K562 (cell line): ENCODE results near the gene PLEKHA5. TPM values are rescaled to one million over a fixed set of nuclear protein-coding genes. Genes with fewer than 3 reads are reported as not detected.
A peak's percentile ranks its signal among the peaks of the same experiment; 100 is the strongest.

ENCODE experiments used
- ATAC-seq: fragments of 200-7000 bp; cut with Tn5 transposase; 3 replicates; pipeline ENCODE4 v1.9.1; 2020; ENCODE audit warnings: moderate library complexity
- BruUV-seq: library from RNA; stranded (reverse); fragments of 400-500 nt; replicated peaks from 2 replicates; lab custom pipeline; 2021; lab: Mats Ljungman, UMichigan
- CTCF ChIA-PET: fragments of 300-600 bp; formaldehyde crosslinking; extraction: SDS; loops from one replicate; lab custom pipeline; 2021; ENCODE audit warnings: low intra/inter-chr PET ratio; lab: Yijun Ruan, JAX
- POLR2A ChIA-PET: fragments of 300-600, 350-650 bp; sonication (Branson Sonifier 250); formaldehyde crosslinking; extraction: SDS; loops from one replicate; lab custom pipeline; 2021; ENCODE audit warnings: antibody characterized with exemption, inconsistent platforms; lab: Yijun Ruan, JAX
- DNase-seq, 4 experiments: peaks; one replicate each; pipeline versions ENCODE4 v3.0.0 to v3.0.0-alpha.2; 2011 to 2018; ENCODE audit warnings: low spot score in 3 of 4, mixed read lengths in 3 of 4; ENCODE audit errors: extremely low read depth in 1 of 4
- FAIRE-seq: peaks from 2 replicates; lab custom pipeline; 2011; peaks lifted over from hg19 to GRCh38; lab: Jason Lieb, UNC
- H2AFZ ChIP-seq: 2 replicates; pipeline ENCODE4 v1.6.0; 2011; ENCODE audit warnings: low read depth, low read length, control low read depth, inconsistent platforms
- H3K27ac ChIP-seq: fragments of 200-600 bp; 3 replicates; pipeline ENCODE4 v1.8.0; 2011; ENCODE audit warnings: low read depth, mild to moderate bottlenecking, control low read depth, inconsistent platforms, low read length, moderate library complexity, mixed read lengths; ENCODE audit errors: extremely low read depth
- H3K27me3 ChIP-seq, 2 experiments: fragments of 300-600 bp in 1 of 2; 2 replicates in 1 of 2; 3 replicates in 1 of 2; pipeline versions ENCODE4 v1.6.0 to v1.8.0; 2011; ENCODE audit warnings: inconsistent platforms in 2 of 2, low read length in 2 of 2, mild to moderate bottlenecking in 1 of 2, mixed read lengths in 1 of 2, moderate library complexity in 1 of 2; ENCODE audit not compliant: control insufficient read depth in 2 of 2, insufficient read depth in 2 of 2
- H3K36me3 ChIP-seq: fragments of 300-600 bp; 3 replicates; pipeline ENCODE4 v1.8.0; 2011; ENCODE audit warnings: mild to moderate bottlenecking, low read length, inconsistent platforms; ENCODE audit not compliant: control insufficient read depth, insufficient read depth
- H3K4me1 ChIP-seq, 2 experiments: fragments of 200-600 bp in 1 of 2; replicated peaks in 1 of 2; 2 replicates in 1 of 2; 3 replicates in 1 of 2; pipeline versions ENCODE4 v1.5.1 to v1.8.0; 2011; ENCODE audit warnings: inconsistent platforms in 2 of 2, low read length in 2 of 2, mild to moderate bottlenecking in 1 of 2, mixed read lengths in 1 of 2, moderate library complexity in 1 of 2; ENCODE audit not compliant: control insufficient read depth in 2 of 2, insufficient read depth in 2 of 2
- H3K4me2 ChIP-seq: 2 replicates; pipeline ENCODE4 v1.6.1; 2011; ENCODE audit warnings: low read length, control low read depth, inconsistent platforms, mixed read lengths; ENCODE audit not compliant: insufficient read depth
- H3K4me3 ChIP-seq: fragments of 200-600 bp; sonication (generic), shearing (Covaris generic); 2 replicates; pipeline ENCODE4 v1.5.1; 2016; ENCODE audit warnings: control low read depth, inconsistent platforms
- H3K79me2 ChIP-seq: fragments of 200-600 bp; 3 replicates; pipeline ENCODE4 v1.8.0; 2011; ENCODE audit warnings: low read length, inconsistent platforms; ENCODE audit not compliant: control insufficient read depth, insufficient read depth
- H3K9ac ChIP-seq, 2 experiments: 2 replicates each; pipeline versions ENCODE4 v1.6.0 to v1.6.1; 2011; ENCODE audit warnings: low read depth in 2 of 2, low read length in 2 of 2, control low read depth in 1 of 2, inconsistent platforms in 1 of 2, mild to moderate bottlenecking in 1 of 2, mixed read lengths in 1 of 2; ENCODE audit not compliant: insufficient read depth in 1 of 2
- H3K9me1 ChIP-seq: one replicate; pipeline ENCODE4 v1.6.0; 2011; ENCODE audit warnings: inconsistent platforms, mild to moderate bottlenecking, low read length, moderate library complexity; ENCODE audit not compliant: control insufficient read depth, insufficient read depth
- H3K9me3 ChIP-seq: replicated peaks from 2 replicates; pipeline ENCODE4 v1.5.1; 2011; ENCODE audit warnings: low read depth, low read length, inconsistent platforms; ENCODE audit not compliant: control insufficient read depth, insufficient read depth
- H4K20me1 ChIP-seq: replicated peaks from 2 replicates; pipeline ENCODE4 v1.6.1; 2011; ENCODE audit warnings: low read length, inconsistent platforms, mixed read lengths; ENCODE audit not compliant: control insufficient read depth, insufficient read depth
- C11orf30 ChIP-seq: fragments of 450-650 bp; IDR thresholded peaks from 2 replicates; pipeline ENCODE4 v1.6.1; 2016; ENCODE audit warnings: low read depth, mild to moderate bottlenecking
- MAFF ChIP-seq: IDR thresholded peaks from 2 replicates; pipeline ENCODE4 v1.6.1; 2012; ENCODE audit warnings: low read length, improper control_type of control experiment
- MAFG ChIP-seq: fragments of 450-650 bp; conservative IDR thresholded peaks from 2 replicates; pipeline ENCODE4 v1.6.1; 2016; ENCODE audit warnings: missing genetic modification characterization, missing compliant biosample characterization
- MAFK ChIP-seq: IDR thresholded peaks from 2 replicates; pipeline ENCODE4 v1.6.1; 2011; ENCODE audit warnings: low read length, improper control_type of control experiment
- MECOM ChIP-seq: fragments of 250-450 bp; sonication (Bioruptor Pico); IDR thresholded peaks from 2 replicates; pipeline ENCODE4 v1.8.0; 2022; ENCODE audit warnings: inconsistent platforms
- MTA1 ChIP-seq: fragments of 450-650 bp; IDR thresholded peaks from 2 replicates; pipeline ENCODE4 v1.6.1; 2017; ENCODE audit warnings: borderline replicate concordance
- POLR2B ChIP-seq: fragments of 450-650 bp; IDR thresholded peaks from 2 replicates; pipeline ENCODE4 v1.6.1; 2018; ENCODE audit warnings: low read depth; ENCODE audit not compliant: partially characterized antibody
- RBM25 ChIP-seq: fragments of 200-400 bp; formaldehyde crosslinking; IDR thresholded peaks from 2 replicates; pipeline ENCODE4 v1.6.1; 2018; ENCODE audit warnings: low read length, low read depth, moderate library complexity; ENCODE audit not compliant: severe bottlenecking
- RFX7 ChIP-seq: fragments of 250-450 bp; sonication (Bioruptor Pico); IDR thresholded peaks from 2 replicates; pipeline ENCODE4 v1.5.1; 2021; ENCODE audit warnings: mild to moderate bottlenecking
- SIN3A ChIP-seq, 2 experiments: fragments of 150-350 bp in 1 of 2; IDR thresholded peaks; 2 replicates each; pipeline ENCODE4 v1.6.1; 2011 to 2016; ENCODE audit warnings: borderline replicate concordance in 2 of 2, low read depth in 2 of 2, low read length in 2 of 2, mild to moderate bottlenecking in 2 of 2, moderate library complexity in 2 of 2; ENCODE audit not compliant: control insufficient read depth in 1 of 2
- TCF3 ChIP-seq: sonication (generic); formaldehyde crosslinking; IDR thresholded peaks from 2 replicates; pipeline ENCODE4 v1.4.0; 2020; ENCODE audit warnings: mild to moderate bottlenecking, missing genetic modification reagents
- ZNF311 ChIP-seq: fragments of 250-450 bp; sonication (Bioruptor Pico); IDR thresholded peaks from 2 replicates; pipeline ENCODE4 v1.4.0; 2020; ENCODE audit warnings: mild to moderate bottlenecking, moderate library complexity
- ZNF316 ChIP-seq: fragments of 450-650 bp; IDR thresholded peaks from 2 replicates; pipeline ENCODE4 v1.6.1; 2016
- ZNF57 ChIP-seq: fragments of 450-650 bp; formaldehyde crosslinking; IDR thresholded peaks from 2 replicates; pipeline ENCODE4 v1.4.0; 2020; ENCODE audit warnings: mild to moderate bottlenecking, moderate library complexity
- WGBS: fragments of 100-300 bp; shearing (Covaris generic); methylation state at CpG from one replicate; pipeline ENCODE4 v1.1.6; 2016; ENCODE audit warnings: low coverage, mixed read lengths; ENCODE audit not compliant: insufficient coverage; ENCODE audit errors: missing lambda C conversion rate; 5-methylcytosine and 5-hydroxymethylcytosine counted together
- in situ Hi-C: fragments of 300-500 bp; cut with MboI; formaldehyde crosslinking; loops from 4 replicates; pipeline ENCODE4 v1.15.0; 2018; ENCODE audit warnings: inconsistent platforms, mixed read lengths
- intact Hi-C: fragments of 100-400 bp; cut with micrococcal nuclease; formaldehyde crosslinking; loops from 2 replicates; pipeline ENCODE4 v1.14.2; 2022
- polyA plus RNA-seq, 8 experiments: library from polyadenylated mRNA; depleted of rRNA in 4 of 8; stranded (reverse) in 5 of 8; unstranded in 3 of 8; fragments of >200 nt; fragmentation: Nextera tagmentation in 2 of 8; fragmentation: Illumina TruSeq in 1 of 8; extraction: Ambion mirVana in 2 of 8; extraction: Trizol in 1 of 8; gene quantifications; 2 replicates each; pipeline versions ENCODE4 v1.2.1 to v1.2.3, GENCODE V29; 2011 to 2014; ENCODE audit warnings: inconsistent platforms in 1 of 8, missing spikeins in 1 of 8
- total RNA-seq, 7 experiments: library from RNA; depleted of rRNA in 6 of 7; stranded (reverse); fragments of >200 nt in 6 of 7; fragmentation: Illumina TruSeq in 2 of 7; extraction: Trizol in 2 of 7; gene quantifications; 2 replicates each; pipeline versions ENCODE4 v1.2.1 to v1.2.3, GENCODE V29; 2011 to 2021; ENCODE audit warnings: low replicate concordance in 1 of 7
- TF ChIP-seq, protein P1 (sequence below): fragments of 250-450 bp; sonication (Bioruptor Pico); IDR thresholded peaks from 2 replicates; pipeline ENCODE4 v1.5.0; 2021; ENCODE audit warnings: mild to moderate bottlenecking, moderate library complexity

PLEKHA5 gene
- total and polyA plus RNA-seq, 9 of the 15 experiments (the other 6 are each of a cell fraction or from before 2014, with no cell fraction given), result 7.2 to 26.2 (median 17.4) TPM

DNA sequence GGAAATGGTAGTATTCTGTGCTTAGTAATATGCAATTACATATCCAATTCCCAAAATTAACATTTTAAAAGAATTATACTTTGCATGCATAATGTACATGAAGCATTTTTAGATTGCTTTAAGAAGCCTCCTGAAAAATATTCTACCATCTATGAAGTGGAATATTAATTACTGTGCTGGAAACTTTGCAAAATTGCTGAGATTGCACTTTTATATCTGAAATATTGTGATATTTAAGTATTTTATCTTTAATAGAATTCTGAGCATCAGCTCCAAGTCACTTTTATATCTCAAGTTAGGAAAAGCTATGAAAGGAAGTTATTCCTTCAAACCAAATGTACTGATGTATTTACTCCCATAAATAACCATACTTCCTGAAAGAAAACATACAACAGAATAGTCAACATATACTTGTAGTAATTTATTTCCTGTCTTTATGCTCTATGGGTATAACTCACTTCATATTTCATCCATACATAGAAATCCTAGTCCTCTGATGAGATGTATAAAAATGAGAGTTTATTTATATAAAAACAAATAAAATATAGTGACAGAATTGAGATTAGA lies 152.7 kb downstream of the PLEKHA5 start:
- Histone ChIP-seq H3K9me3 (no peaks in the 10 kb centered on the region), H4K20me1 (no peaks in the 10 kb centered on the region), H3K9ac (no peak overlapping the region), H3K4me2 (no peak overlapping the region), H2AFZ (no peak overlapping the region), H3K4me3 (no peak overlapping the region)
- intact Hi-C loops, result no loop called here
- in situ Hi-C loops, result no loop called here
- POLR2A ChIA-PET, result no interaction called here
- BruUV-seq, result no TSS peak
- no peak for FAIRE-seq
- TF ChIP-seq MAFK (peak; percentile 93), C11orf30 (peak; percentile 81), ZNF316 (peak; percentile 90), RFX7 (CRISPR knock-in tag) (no peak), MAFG (tag) (peak; percentile 73), ZNF311 (CRISPR knock-in tag) (no peak), MAFF (peak; percentile 93)
- TF ChIP-seq, all 486 proteins: peak for 5
- DNase-seq (no peak), ATAC-seq (no peak)
- Histone ChIP-seq H3K79me2 (no peaks in the 10 kb centered on the region), H3K36me3 (peaks cover 13% of the 10 kb centered on the region; the same call in 2 of the 3 replicates), H3K9me1 (no peaks in the 10 kb centered on the region), H3K27ac (no peak overlapping the region), H3K4me1 (no peaks in the 10 kb centered on the region), H3K27me3 (no peaks in the 10 kb centered on the region)
- CTCF ChIA-PET, result no interaction called here

DNA sequence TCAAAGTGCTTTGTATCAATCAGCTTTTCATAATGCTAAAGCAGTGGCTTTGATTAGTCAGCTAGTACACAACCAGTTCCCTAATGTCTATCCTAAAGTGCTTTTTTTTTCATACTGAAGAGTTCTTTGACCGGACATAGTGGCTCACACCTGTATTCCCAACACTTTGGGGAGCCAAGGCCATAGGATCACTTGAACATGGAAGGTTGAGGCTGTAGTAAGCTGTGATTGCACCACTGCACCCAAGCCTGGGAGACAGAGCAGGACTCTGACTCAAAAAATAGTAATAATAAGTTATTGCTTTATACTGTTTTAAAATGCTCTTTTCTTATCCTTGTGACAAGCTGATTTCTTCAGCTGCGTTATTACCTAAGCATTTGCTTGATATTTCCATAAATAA lies 155.1 kb downstream of the PLEKHA5 start:
- Histone ChIP-seq H3K4me3 (no peak overlapping the region), H3K27me3 (no peaks in the 10 kb centered on the region), H3K4me2 (no peak overlapping the region), H3K36me3 (peaks cover 16% of the 10 kb centered on the region; the same call in 2 of the 3 replicates), H4K20me1 (no peaks in the 10 kb centered on the region), H2AFZ (no peak overlapping the region), H3K27ac (no peak overlapping the region), H3K4me1 (no peaks in the 10 kb centered on the region), H3K9me3 (no peaks in the 10 kb centered on the region), H3K9me1 (no peaks in the 10 kb centered on the region), H3K9ac (no peak overlapping the region), H3K79me2 (no peaks in the 10 kb centered on the region)
- in situ Hi-C loops, result no loop called here
- 100% methylated on average over 2 of the region's 2 CpGs for WGBS
- FAIRE-seq (no peak), ATAC-seq (no peak), DNase-seq (no peak)
- CTCF ChIA-PET, result no interaction called here
- POLR2A ChIA-PET, result interaction anchor here (0.6 to 0.7 kb wide), 2 partner anchors 16 to 131 kb away, joined by 3 read pairs; no protein-coding TSS in a partner anchor
- intact Hi-C loops, result loop anchor here (5.0 kb wide), 1 partner anchor 97 kb away; no protein-coding TSS in a partner anchor
- no TSS peak for BruUV-seq
- TF ChIP-seq SIN3A (IDR thresholded peaks at IDR 0.05; ENCODE audit: borderline replicate concordance in 2 of 2, control insufficient read depth in 1 of 2, low read depth in 2 of 2, low read length in 2 of 2) (no peak), RBM25 (no peak), POLR2B (no peak), MTA1 (no peak), MECOM (no peak), ZNF57 (CRISPR knock-in tag) (no peak), TCF3 (no peak)
- TF ChIP-seq, protein P1, sequence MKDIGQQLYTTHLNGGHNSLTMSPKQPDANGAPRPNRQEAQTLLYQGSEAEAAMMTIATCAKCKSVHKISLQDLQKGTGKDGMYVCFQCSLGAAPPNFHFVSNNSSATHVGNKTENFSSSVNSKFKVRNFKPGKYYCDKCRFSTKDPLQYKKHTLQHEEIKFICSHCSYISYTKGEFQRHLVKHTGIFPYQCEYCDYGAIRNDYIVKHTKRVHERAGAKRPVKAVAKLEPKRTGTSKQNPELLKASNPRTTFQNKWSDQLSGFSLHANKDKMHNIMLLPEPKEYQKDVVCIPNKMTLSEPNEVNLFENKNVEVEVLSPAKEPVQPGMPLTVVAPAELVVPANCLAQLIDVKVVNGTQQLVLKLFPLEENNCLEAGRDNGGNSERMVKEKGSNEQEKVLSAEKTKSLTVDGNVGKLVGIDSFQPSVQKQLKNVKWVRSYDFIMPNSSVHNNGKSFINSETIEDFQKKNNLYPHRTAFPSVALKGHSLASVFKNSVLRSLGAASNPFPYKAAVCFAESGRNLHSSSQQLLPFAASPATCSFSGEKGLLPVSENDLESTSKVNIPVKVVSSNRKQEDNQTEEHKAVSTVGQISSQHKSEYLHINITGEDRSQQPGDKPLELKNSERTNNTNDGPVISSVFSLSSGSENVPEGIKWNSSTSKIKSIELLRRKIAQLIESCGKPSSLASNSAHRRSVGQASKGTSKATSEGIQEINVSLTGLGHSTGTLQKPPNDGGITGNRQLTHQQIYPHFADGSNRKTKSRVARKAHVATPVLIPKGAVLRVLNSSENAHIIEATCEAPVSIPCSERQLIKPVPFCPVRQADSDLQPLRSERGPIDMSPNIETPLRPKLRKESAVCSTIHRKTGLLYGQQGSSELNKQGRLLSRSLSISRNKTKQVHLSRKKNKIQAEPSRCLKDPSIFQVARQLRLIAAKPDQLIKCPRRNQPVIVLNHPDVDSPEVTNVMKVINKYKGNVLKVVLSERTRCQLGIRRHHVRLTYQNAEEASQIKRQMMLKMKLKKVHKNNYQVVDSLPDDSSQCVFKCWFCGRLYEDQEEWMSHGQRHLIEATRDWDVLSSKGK (CRISPR knock-in tag), result no peak
